HG03196 (cell line): ENCODE data around the gene POLR2C.

Experiments
- ATAC-seq: cut with Tn5 transposase; IDR thresholded peaks from one replicate; pipeline ENCODE4 v1.9.1; 2021; ENCODE audit not compliant: unreplicated experiment

Gene POLR2C

GRCh38 chr16:57517397-57518367 is 55.2 kb downstream of the POLR2C start:
- ATAC-seq: no peak

GRCh38 chr16:57518520-57518919 is 56.0 kb downstream of the POLR2C start:
- no peak for ATAC-seq

DNA sequence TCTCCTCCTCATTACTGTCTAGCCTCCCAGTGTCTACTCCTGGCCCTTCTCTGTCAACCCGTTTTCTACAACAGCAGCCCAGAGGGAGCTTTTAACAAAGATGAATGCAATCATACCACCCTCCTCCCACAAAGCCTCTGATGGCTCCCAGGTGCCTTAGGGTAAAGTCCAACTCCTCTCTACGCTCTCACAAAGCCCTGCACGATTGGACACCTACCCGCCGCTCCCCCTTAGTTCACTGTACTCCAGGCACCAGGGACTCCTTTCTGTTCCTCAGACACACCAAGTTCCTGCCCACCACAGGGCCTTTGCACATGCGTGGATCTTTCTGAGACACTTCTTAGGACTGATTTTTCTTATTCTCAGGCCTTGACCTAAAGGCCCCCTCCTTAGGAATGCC is 56.4 kb downstream of the POLR2C start:
- ATAC-seq: no peak

GRCh38 chr16:57519796-57520360 is 57.4 kb downstream of the POLR2C start:
- no peak for ATAC-seq
